Spleen (tissue), 11 donors: Measurements from ENCODE around the gene PSMG3. TPM values are rescaled to one million over a fixed set of nuclear protein-coding genes. Genes with fewer than 3 reads are reported as not detected.

ENCODE experiments used
- DNase-seq: peaks from one replicate; pipeline ENCODE4 v3.0.0-alpha.2; 2020
- H3K27ac ChIP-seq, 8 donors: fragments of 200-600 bp; sonication (generic) in 7 of 8; 1 replicate in 4 of 8; 2 replicates in 4 of 8; pipeline versions ENCODE4 v1.5.0 to v1.8.0; 2016 to 2021; ENCODE audit warnings: inconsistent platforms in 4 of 8, mild to moderate bottlenecking in 4 of 8, moderate library complexity in 1 of 8
- H3K27me3 ChIP-seq, 7 donors: fragments of 200-600 bp; sonication (generic) in 6 of 7; replicated peaks in 1 of 7; 1 replicate in 4 of 7; 2 replicates in 3 of 7; pipeline versions ENCODE4 v1.5.0 to v1.8.0; 2016 to 2021; ENCODE audit warnings: inconsistent platforms in 3 of 7, mild to moderate bottlenecking in 1 of 7
- H3K36me3 ChIP-seq, 6 donors: fragments of 200-600 bp; sonication (generic) in 5 of 6; 1 replicate in 4 of 6; 2 replicates in 2 of 6; pipeline versions ENCODE4 v1.5.0 to v1.8.0; 2016 to 2021; ENCODE audit warnings: inconsistent platforms in 2 of 6
- H3K4me1 ChIP-seq, 6 donors: fragments of 200-600 bp; sonication (generic) in 5 of 6; 1 replicate in 3 of 6; 2 replicates in 3 of 6; pipeline versions ENCODE4 v1.5.0 to v1.8.0; 2016 to 2021; ENCODE audit warnings: inconsistent platforms in 3 of 6
- H3K4me3 ChIP-seq, 8 donors: fragments of 200-600 bp; sonication (generic) in 7 of 8; 1 replicate in 4 of 8; 2 replicates in 4 of 8; pipeline versions ENCODE4 v1.5.0 to v1.8.0; 2016 to 2021; ENCODE audit warnings: inconsistent platforms in 4 of 8, mild to moderate bottlenecking in 4 of 8, moderate library complexity in 2 of 8
- H3K9me3 ChIP-seq, 8 donors: fragments of 200-600 bp; sonication (generic) in 7 of 8; 1 replicate in 4 of 8; 2 replicates in 4 of 8; pipeline versions ENCODE4 v1.5.0 to v1.8.0; 2016 to 2021; ENCODE audit warnings: inconsistent platforms in 4 of 8
- CTCF ChIP-seq, 11 experiments: fragments of 200-600 bp in 7 of 11; fragments of 450-650 bp in 4 of 11; sonication (generic) in 4 of 11; IDR thresholded peaks in 8 of 11; conservative IDR thresholded peaks in 3 of 11; 1 replicate in 7 of 11; 2 replicates in 4 of 11; pipeline versions ENCODE4 v1.4.0 to v1.8.0; 2016 to 2021; ENCODE audit warnings: antibody characterized with exemption in 11 of 11, inconsistent platforms in 4 of 11, mild to moderate bottlenecking in 1 of 11
- POLR2A ChIP-seq, 3 donors: fragments of 450-650 bp; IDR thresholded peaks; one replicate each; pipeline ENCODE4 v1.5.1; 2017; ENCODE audit warnings: antibody characterized with exemption in 3 of 3, mild to moderate bottlenecking in 1 of 3
- POLR2AphosphoS5 ChIP-seq, 3 donors: sonication (generic); formaldehyde crosslinking; IDR thresholded peaks; one replicate each; pipeline ENCODE4 v1.5.1; 2017; ENCODE audit warnings: antibody characterized with exemption in 3 of 3
- WGBS, 5 donors: extraction: QIAGEN DNeasy Blood & Tissue Kit in 3 of 5; methylation state at CpG; one replicate each; pipeline versions ENCODE4 v1.1.5 to v1.1.7; 2013 to 2018; 5-methylcytosine and 5-hydroxymethylcytosine counted together
- intact Hi-C: fragments of 100-400 bp; cut with DNase I; formaldehyde crosslinking; loops from one replicate; pipeline ENCODE4 v1.15.0; 2023; ENCODE audit warnings: low total_unique reads
- polyA plus RNA-seq, 3 donors: library from polyadenylated mRNA; stranded (reverse); fragments of 200-250 nt; gene quantifications; one replicate each; pipeline ENCODE4 v1.2.1, GENCODE V29; 2013
- total RNA-seq, 7 donors: library from RNA; depleted of rRNA in 3 of 7; stranded (reverse); fragments of >200 nt in 3 of 7; fragmentation: NEBNext Ultra II Directional in 4 of 7; extraction: Animal tissue kit (Norgen Biotek cat#: 25700) in 4 of 7; gene quantifications; one replicate each; pipeline versions ENCODE4 v1.1.0 to v1.2.1, GENCODE V29; 2016 to 2021
- donor health status: healthy with polysubstance abuse.
- donor health status: DM: no; HTN: no; CAD: no; lungs with moderate emphysema.
- donor health status: DM: no; HTN: no; CAD: no.
- donor health status: Bipolar disorder and iron deficiency.
- donor health status: healthy.
- donor health status: DM: no; HTN: no; CAD: no.
- donor health status: DM: yes; HTN: yes; CAD: no.

The PSMG3 gene
- total and polyA plus RNA-seq, 10 donors = 18.2 to 89.9 (median 30.9) TPM

DNA sequence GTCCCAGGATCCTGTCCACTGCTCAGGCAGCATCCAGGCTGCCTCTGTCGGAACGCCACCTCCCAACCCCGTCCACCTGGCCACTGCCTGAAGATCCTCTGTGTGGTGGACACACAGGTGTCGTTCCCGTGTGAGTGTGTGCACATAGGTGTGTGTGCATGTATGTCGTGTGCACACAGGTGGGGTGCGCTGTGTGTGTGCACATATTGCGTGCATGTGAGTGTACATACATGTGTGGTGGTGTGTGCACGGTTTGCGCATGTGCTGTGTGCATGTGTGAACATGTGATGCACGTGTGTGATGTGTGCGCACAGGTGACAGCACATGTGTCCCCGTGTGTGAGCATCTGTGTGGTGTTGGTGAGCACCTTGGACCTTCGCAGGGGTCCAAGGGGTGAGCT lies 20.9 kb downstream of the PSMG3 start:
- DNase-seq = no peak
- intact Hi-C loops = no loop called here
- H3K27me3 ChIP-seq = peaks cover 0 to 5% (median 0%) of the 10 kb centered on the region in 7 donors
- H3K4me1 ChIP-seq = peaks cover 0 to 10% (median 8%) of the 10 kb centered on the region in 6 donors
- no peaks in the 10 kb centered on the region for H3K9me3 ChIP-seq
- TF ChIP-seq POLR2AphosphoS5 (IDR thresholded peaks at IDR 0.05) = no peak
- TF ChIP-seq CTCF (IDR thresholded peaks at IDR 0.05 in 8 of 11, conservative IDR thresholded peaks at IDR 0.05 in 3 of 11) = no peak
- no peak for TF ChIP-seq POLR2A (IDR thresholded peaks at IDR 0.05)
- H3K27ac ChIP-seq = no peak overlapping the region
- WGBS, 5 donors = 82 to 93% (median 85%) methylated on average over 13 to 14 of the region's 14 CpGs
- H3K4me3 ChIP-seq = no peak overlapping the region
- H3K36me3 ChIP-seq = peaks cover 0 to 14% (median 2%) of the 10 kb centered on the region in 6 donors

GRCh38 chr7:1548438-1548831 lies 21.4 kb downstream of the PSMG3 start:
- Histone ChIP-seq H3K9me3 (no peaks in the 10 kb centered on the region), H3K4me1 (peaks cover 0 to 10% (median 8%) of the 10 kb centered on the region in 6 donors), H3K4me3 (no peak overlapping the region), H3K36me3 (peaks cover 0 to 19% (median 5%) of the 10 kb centered on the region in 6 donors), H3K27me3 (peaks cover 0 to 5% (median 0%) of the 10 kb centered on the region in 7 donors), H3K27ac (no peak overlapping the region)
- WGBS, 5 donors = 59 to 76% (median 67%) methylated on average over 15 to 17 of the region's 17 CpGs
- no peak for TF ChIP-seq POLR2A (IDR thresholded peaks at IDR 0.05)
- TF ChIP-seq CTCF (IDR thresholded peaks at IDR 0.05 in 8 of 11, conservative IDR thresholded peaks at IDR 0.05 in 3 of 11) = no peak
- no peak for TF ChIP-seq POLR2AphosphoS5 (IDR thresholded peaks at IDR 0.05)
- DNase-seq = no peak
- intact Hi-C loops = no loop called here

DNA sequence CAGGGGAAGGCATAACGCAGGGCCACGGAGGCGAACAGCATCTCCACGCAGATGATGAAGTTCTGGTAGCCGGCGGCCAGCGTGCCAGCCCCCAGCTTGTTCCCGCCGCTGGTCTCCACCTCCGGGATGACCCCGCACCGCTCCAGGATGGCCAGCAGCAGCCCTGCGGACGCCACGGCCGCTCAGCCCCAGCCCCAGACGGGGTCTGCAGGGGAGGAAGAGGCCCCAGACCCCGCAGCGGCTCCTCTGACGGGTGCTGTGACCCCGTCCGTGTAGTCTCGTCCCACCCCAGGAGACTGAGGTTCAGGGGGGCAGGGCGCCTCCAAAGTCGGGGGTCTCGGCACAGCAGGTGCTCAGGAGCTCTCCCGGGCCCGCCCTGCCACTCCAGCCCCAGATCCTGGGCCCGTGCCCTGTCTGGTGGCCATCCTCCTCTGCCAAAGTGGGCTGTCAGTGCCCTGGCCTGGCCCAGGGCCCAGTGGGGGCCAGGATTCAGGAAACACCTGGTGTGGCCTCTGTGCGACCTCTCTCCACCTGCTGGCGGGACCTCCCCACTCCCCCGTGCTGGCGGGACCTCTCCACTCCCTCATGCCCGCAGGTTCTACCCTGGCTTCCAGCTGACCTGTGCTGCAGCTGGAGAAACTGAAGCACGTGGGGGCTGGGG lies 21.9 kb downstream of the PSMG3 start:
- intact Hi-C loops = no loop called here
- peaks cover 0 to 5% (median 0%) of the 10 kb centered on the region in 7 donors for H3K27me3 ChIP-seq
- H3K27ac ChIP-seq = no peak overlapping the region
- H3K4me1 ChIP-seq = peaks cover 0 to 10% (median 8%) of the 10 kb centered on the region in 6 donors
- H3K9me3 ChIP-seq = no peaks in the 10 kb centered on the region
- no peak overlapping the region for H3K4me3 ChIP-seq
- WGBS, 5 donors = 70 to 90% (median 78%) methylated on average over 25 to 35 of the region's 35 CpGs
- no peak for DNase-seq
- peaks cover 0 to 24% (median 7%) of the 10 kb centered on the region in 6 donors for H3K36me3 ChIP-seq
- no peak for TF ChIP-seq CTCF (IDR thresholded peaks at IDR 0.05 in 8 of 11, conservative IDR thresholded peaks at IDR 0.05 in 3 of 11)

DNA sequence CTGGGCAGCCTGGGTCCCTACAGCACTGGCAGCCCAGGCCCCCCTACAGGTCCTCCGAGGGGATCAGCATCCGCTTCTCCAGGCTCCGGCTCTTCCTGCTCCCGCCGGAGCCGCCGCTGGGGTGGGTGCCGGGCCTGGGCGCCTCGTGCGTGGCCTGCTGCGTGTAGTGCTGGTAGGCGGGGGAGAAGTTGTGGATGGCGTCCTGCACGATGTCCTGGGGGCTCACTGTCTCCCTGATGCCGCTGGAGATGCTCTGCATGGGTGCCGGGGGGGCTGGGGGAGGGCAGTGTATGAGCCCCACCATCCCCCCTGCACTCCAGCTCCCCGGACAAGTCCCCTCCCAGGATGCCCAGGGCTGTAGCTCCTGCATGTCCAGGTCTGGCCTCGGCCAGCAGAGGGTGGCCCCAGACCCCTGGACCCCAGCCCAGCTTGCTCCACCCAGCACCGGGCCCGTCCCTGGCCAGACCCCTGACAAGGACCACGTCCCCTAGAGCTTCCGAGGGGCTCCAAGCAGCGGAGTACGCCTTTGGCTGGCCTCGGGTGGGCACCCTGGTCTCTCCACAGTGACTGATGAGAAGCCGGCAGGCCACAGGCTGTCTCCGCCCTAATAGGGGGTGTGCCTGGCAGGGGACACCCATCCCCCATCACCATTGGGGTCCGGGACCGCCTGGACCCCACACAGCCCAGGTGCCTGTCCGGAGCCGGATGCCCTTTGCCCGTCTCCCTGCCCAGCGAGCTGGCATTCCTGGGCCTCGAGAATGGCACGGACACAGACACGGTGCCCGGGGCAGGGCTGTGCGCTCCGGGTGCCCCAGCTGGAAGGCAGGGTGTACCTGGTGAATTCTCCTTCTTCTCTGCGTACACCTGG lies 22.7 kb downstream of the PSMG3 start:
- no peak for DNase-seq
- intact Hi-C loops = no loop called here

More for the DNA sequence above, 22.7 kb downstream of the PSMG3 start:
- 86 to 100% (median 90%) methylated on average over 23 to 41 of the region's 41 CpGs for WGBS, 5 donors
- Histone ChIP-seq H3K9me3 (no peaks in the 10 kb centered on the region), H3K36me3 (peaks cover 0 to 32% (median 15%) of the 10 kb centered on the region in 6 donors), H3K27me3 (peaks cover 0 to 5% (median 0%) of the 10 kb centered on the region in 7 donors), H3K4me1 (peaks cover 0 to 10% (median 8%) of the 10 kb centered on the region in 6 donors), H3K27ac (no peak overlapping the region), H3K4me3 (no peak overlapping the region)
- no peak for TF ChIP-seq CTCF (IDR thresholded peaks at IDR 0.05 in 8 of 11, conservative IDR thresholded peaks at IDR 0.05 in 3 of 11)
- peak in 1 of 3 donors; percentile 24 for TF ChIP-seq POLR2AphosphoS5 (IDR thresholded peaks at IDR 0.05)
